ENCODE measurements around the gene LUM.

The LUM gene

GRCh38 chr12:91072931-91073330 lies 38.4 kb downstream of the LUM start:
- DNase-seq, result no peak

GRCh38 chr12:91070936-91071335 lies 40.4 kb downstream of the LUM start:
- no peak for DNase-seq

- no peak for DNase-seq
These were observed 45.9 kb downstream of the LUM start for GRCh38 chr12:91065396-91065795.

- no peak for DNase-seq
These were observed 46.7 kb downstream of the LUM start for GRCh38 chr12:91064640-91065039.

GRCh38 chr12:91061091-91061490 lies 50.2 kb downstream of the LUM start:
- no peak for DNase-seq

GRCh38 chr12:91059211-91059610 lies 52.1 kb downstream of the LUM start:
- no peak for DNase-seq

- no peak for DNase-seq
These were observed 52.5 kb downstream of the LUM start for GRCh38 chr12:91058786-91059185.

GRCh38 chr12:91057368-91058165 lies 53.7 kb downstream of the LUM start, which contains the start of gene KERA:
KERA (minus strand) TSS chr12:91058024; CDS start chr12:91056281, 1,743 bp downstream.
- DNase-seq, result no peak

GRCh38 chr12:91056488-91056887 lies 54.8 kb downstream of the LUM start:
- no peak for DNase-seq

GRCh38 chr12:91055976-91056375 lies 55.3 kb downstream of the LUM start:
- no peak for DNase-seq

GRCh38 chr12:91053951-91054715 lies 57.2 kb downstream of the LUM start:
- no peak for DNase-seq

Data from effector CD8-positive, alpha-beta T cell (primary cell).